Vagina (tissue), 2 donors: ENCODE measurements around the gene KIR2DL4.
"Not testable (repeated sequence)": the region's sequence is repeated elsewhere in the genome, so short reads cannot be mapped to it uniquely, and the experiment has no call there.

Experiments
- POLR2A ChIP-seq, 2 donors: fragments of 450-650 bp; IDR thresholded peaks; one replicate each; pipeline ENCODE4 v1.6.1; 2017; ENCODE audit warnings: antibody characterized with exemption in 2 of 2, mild to moderate bottlenecking in 2 of 2, moderate library complexity in 2 of 2
- POLR2AphosphoS5 ChIP-seq, 2 donors: sonication (generic); formaldehyde crosslinking; IDR thresholded peaks; one replicate each; pipeline ENCODE4 v1.9.0; 2017; ENCODE audit warnings: antibody characterized with exemption in 2 of 2, mild to moderate bottlenecking in 2 of 2, low read depth in 1 of 2; ENCODE audit not compliant: insufficient read depth in 1 of 2
- TF ChIP-seq, protein P1 (sequence below), 3 experiments: fragments of 450-650 bp in 2 of 3; fragments of 200-600 bp in 1 of 3; sonication (generic) in 1 of 3; IDR thresholded peaks; one replicate each; pipeline ENCODE4 v1.5.1; 2017 to 2019; ENCODE audit warnings: antibody characterized with exemption in 3 of 3, mild to moderate bottlenecking in 2 of 3, moderate library complexity in 2 of 3

DNA sequence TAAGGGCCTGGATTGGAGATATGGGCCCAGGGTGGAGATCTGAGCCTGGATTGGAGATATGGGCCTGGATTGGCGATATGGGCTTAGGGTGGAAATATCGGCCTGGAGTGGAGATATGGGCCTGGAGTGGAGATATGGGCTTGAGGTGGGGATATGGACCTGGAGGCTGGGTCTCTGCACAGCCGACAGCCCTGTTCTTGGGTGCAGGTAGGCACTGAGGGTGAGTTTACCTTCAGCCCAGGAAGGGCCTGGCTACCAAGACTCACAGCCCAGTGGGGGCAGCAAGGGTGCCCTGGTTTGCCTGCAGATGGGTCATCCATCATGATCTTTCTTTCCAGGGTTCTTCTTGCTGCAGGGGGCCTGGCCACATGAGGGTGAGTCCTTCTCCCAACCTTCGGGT lies 32.9 kb upstream of the KIR2DL4 start:
- not testable (repeated sequence) for TF ChIP-seq POLR2A (IDR thresholded peaks at IDR 0.05); POLR2AphosphoS5 (IDR thresholded peaks at IDR 0.05; ENCODE audit: insufficient read depth in 1 of 2, low read depth in 1 of 2)
- TF ChIP-seq, protein P1, sequence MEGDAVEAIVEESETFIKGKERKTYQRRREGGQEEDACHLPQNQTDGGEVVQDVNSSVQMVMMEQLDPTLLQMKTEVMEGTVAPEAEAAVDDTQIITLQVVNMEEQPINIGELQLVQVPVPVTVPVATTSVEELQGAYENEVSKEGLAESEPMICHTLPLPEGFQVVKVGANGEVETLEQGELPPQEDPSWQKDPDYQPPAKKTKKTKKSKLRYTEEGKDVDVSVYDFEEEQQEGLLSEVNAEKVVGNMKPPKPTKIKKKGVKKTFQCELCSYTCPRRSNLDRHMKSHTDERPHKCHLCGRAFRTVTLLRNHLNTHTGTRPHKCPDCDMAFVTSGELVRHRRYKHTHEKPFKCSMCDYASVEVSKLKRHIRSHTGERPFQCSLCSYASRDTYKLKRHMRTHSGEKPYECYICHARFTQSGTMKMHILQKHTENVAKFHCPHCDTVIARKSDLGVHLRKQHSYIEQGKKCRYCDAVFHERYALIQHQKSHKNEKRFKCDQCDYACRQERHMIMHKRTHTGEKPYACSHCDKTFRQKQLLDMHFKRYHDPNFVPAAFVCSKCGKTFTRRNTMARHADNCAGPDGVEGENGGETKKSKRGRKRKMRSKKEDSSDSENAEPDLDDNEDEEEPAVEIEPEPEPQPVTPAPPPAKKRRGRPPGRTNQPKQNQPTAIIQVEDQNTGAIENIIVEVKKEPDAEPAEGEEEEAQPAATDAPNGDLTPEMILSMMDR (IDR thresholded peaks at IDR 0.05) = not testable (repeated sequence)
